ENCODE results near the gene SPOCD1.

Gene SPOCD1

GRCh38 chr1:31815752-31816500 is at the start of gene SPOCD1:
Gene SPOCD1 (minus strand): TSS chr1:31816022. CDS start chr1:31815333, 689 bp downstream.
- peak; percentile 86 for DNase-seq

DNA sequence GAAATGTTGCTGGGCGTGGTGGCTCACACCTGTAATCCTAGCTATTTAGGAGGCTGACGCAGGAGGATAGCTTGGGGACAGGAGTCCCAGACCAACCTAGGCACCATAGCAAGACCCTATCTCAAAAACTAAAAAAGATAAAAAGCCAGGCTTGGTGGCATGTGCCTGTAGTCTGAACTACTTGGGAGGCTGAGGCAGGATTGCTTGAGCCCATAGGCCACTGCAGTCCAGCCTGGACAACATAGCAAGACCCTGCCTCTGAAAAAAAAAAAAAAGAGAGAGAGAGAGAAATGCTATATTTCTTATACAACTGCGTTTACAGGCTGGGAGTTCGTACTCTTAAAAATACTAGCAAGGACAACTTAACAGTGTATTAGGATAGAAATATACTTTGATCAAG is 46.2 kb upstream of the SPOCD1 start:
- DNase-seq = no peak

DNA sequence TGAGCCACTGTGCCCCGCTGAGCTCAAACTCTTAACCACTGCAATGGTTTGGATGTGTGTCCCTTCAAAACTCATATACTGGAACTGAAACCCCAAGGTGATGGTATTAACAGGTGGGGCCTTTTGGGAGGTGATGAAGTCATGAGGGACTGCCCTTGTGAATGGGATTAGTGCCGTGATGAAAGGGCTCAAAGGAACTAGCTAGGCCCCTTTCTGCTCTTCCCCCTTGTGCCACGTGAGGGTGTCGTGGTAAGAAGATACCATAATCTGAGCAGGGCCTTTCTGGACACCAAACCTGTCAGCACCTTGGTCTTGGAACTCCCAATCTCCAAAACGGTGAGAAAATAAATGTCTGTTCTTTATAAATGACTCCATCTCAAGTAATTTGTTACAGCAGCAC is 45.5 kb upstream of the SPOCD1 start:
- no peak for DNase-seq

DNA sequence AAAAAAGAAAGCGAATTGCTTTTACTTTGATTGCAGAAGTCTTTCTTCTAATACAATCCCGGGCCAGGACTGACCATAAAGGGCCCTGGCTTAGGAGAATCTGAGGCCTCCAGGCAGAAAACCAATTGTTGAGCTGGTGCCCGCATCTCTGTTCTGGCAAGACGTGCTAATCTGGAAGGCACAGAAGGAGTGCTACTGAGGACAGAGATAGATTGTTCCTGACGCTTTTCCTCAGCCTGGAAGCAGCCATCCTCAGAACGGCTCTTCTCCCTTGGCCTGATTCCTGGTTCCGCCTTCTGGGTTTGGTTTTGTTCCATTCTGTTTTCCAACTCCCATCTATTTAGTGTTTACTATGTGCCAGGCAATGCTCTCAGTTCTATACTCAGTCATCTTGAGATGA is 44.8 kb upstream of the SPOCD1 start:
- no peak for DNase-seq

GRCh38 chr1:31859719-31860118 is 43.9 kb upstream of the SPOCD1 start:
- no peak for DNase-seq

DNA sequence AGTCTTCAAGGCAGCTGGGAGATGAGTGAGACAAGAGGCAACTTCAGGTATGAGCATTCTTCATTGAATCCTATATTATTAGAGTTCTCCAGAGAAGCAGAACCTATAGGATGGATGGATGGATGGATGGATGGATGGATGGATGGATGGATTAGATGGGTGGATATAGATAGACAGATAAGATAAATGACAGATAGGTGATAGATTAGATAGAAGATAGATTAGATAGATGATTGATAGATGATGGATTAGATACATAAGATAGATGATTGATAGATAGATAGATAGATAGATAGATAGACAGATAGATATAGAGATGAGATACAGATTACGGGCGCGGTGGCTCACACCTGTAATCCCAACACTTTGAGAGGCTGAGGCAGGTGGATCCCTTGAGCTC is 43.2 kb upstream of the SPOCD1 start:
- DNase-seq = no peak

- DNase-seq = no peak
These were observed 42.0 kb upstream of the SPOCD1 start for GRCh38 chr1:31857863-31858262.

DNA sequence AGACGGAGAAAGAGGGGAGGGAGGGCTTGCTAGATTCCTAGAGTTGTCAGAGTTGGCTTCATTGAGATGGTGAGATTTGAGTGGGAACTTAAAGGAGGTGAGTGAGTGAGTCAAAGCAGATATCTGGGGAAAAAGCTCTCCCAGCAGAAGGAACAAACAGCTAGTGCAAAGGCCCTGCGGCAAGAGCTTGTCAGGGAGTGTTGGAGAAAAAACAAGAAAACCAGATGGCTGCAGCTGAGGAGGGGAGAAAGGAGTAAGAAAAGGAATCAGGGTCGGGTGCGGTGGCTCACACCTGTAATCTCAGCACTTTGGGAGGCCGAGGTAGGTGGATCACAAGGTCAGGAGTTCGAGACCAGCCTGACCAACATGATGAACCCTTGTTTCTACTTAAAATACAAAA is 40.3 kb upstream of the SPOCD1 start:
- no peak for DNase-seq

DNA sequence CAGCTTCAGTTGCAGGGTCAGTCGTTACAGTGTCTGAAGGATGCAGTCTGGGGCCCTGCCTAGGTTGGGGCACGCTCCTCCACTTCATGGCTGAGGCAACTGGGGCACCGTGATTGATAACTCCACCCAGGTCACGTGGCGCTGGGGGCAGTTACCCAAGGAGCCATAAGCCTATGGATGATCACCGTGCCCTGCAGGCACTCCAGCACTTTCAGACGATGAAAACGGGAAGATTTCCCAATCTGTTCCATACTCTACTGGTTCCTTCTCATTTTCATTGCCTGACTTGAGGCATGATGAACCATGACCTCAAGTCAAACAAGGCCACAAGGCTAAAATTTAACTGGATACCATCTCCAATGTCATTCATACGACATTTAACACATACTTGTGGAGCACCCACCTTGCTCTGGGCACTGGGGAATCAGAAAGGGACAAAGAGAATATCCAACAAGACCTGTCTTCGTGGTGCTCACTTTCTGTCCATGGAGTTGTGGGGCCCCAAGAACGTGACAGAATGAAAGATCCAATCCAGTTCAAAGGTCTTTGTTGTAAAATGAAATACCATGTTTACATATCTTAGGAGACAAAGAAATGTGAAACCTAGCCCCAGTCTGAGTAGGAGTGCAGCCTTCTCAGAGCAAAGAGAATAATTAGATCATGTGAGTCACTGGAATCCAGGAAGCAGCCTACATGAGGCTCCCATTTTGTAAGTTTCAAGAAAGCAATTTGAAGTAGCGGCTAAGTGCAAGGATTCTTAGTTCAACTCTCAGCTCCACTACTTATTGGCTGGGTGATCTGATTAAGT is 39.4 kb upstream of the SPOCD1 start:
- peak; percentile 25 for DNase-seq

DNA sequence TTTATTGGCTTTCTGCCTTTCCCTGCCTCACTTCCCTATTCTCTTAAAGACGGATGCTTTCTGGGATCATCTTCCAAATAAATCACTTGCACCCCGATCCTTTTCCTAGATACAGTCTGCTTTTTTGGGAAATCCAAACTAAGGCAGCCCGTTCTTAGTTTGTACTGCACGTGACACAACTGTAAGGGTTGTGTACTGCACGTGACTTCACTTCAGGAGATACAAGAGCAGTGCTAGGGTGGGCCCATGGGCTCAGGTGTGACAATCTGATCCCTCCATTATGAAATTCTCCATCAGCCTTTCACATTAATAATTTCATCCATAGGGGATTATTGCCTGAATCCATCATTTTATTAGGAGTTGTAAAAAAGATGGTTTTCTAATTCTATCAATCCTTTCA is 33.8 kb upstream of the SPOCD1 start:
- DNase-seq = no peak

GRCh38 chr1:31848381-31848897 is 32.6 kb upstream of the SPOCD1 start:
- DNase-seq = no peak

DNA sequence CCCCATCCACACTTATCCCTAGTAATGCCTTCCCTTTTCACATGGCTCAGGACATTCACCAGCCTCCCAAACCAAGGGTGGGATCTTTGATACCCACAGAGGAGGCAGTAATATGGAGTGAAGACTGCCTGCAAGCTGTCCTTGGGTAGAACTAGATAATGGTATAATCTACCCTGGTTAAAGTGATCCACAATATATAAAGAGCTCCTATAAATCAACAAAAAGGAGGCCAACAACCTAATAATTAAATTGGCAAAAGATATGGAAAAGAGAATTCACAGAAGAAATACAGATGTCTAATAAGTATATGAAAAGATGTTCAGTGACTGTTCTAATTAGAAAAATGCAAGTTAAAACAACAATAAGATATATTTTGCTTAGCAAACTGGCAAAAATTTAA is 30.7 kb upstream of the SPOCD1 start:
- DNase-seq = no peak

- DNase-seq = peak; percentile 73
These were observed 27.7 kb upstream of the SPOCD1 start for GRCh38 chr1:31843506-31843905.

DNA sequence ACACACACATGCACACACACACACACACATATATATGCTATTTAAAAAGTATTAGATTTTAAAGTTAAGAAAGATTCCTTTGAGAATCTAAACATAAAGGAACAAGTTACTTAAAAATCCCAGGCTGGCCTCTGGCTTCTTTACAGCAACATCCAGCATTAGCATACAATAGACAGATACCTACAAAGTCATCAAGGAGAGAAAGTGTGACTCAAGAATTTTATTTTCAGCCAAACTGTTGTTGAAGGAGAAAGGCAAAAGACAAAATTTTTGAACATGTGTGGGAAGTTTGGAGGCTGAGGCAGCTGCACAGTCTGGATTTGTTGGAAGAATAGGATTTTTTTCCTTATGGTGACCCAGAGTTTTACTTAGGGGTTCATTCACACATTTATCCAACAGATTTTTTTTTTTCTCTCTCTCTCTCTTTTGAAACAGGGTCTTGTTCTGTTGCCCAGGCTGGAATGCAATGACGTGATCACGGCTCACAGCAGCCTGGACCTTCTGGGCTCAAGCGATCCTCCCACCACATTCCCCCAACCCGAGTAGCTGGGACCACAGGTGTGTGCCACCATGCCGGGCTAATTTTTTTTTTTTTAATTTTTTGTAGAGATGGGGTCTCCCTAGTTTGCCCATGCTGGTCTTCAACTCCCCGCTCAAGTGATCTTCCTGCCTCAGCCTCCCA is 24.0 kb upstream of the SPOCD1 start:
- no peak for DNase-seq

DNA sequence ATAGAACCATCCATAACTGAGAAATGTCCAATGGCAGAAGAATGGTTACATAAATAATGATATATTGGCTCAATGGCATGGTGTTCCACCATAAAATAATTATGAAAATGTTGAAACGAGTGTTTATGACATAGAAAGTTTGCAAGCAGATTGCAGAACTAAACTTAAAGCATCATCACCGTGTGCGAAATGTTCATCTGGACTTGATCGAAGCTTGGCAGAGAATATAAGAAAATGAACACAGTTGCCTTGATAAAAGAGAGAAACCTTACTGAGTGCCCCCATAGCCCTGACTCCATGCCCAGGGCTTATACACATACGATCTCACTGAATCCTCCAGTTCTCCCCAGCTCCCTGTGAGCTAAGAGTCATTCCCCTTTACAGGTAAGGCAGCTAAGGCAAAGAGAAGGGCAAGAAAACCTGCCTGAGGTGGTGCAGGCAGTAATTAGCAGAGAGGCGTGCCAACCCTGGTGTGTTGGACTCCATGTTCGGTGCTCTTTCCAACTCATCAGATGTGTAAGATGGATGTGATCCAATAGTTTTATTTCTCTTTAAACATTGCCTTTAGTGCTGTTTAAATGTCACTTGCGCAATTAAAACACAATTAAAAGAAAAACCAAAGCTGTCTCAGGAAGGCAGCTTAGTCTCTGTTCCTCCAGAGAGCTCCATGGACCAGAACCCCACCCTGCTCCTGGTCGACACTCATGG is 21.8 kb upstream of the SPOCD1 start:
- peak; percentile 52 for DNase-seq

DNA sequence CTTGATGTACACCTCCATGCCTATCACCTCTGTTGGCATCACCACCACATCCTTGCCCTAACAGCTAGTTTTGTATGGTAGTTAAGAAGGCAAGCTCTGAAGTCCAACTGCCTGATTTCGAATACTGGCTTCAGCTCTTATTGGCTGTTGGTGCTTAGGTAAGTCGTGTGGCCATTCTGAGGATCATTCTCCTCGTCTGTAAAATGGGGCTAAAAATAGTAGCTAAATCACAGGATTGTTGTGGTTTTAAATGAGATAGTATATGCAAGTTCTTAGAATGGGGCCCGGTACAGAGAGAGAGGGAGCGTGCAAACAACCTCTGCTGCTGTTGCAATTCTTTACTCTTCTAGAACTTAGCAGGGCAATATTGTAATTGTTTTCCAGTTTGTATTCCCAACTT is 20.8 kb upstream of the SPOCD1 start:
- no peak for DNase-seq

- DNase-seq = no peak
These were observed 19.6 kb upstream of the SPOCD1 start for GRCh38 chr1:31835415-31835814.

- DNase-seq = peak; percentile 15
These were observed 18.7 kb upstream of the SPOCD1 start for GRCh38 chr1:31834501-31834900.

- no peak for DNase-seq
These were observed 15.9 kb upstream of the SPOCD1 start for GRCh38 chr1:31831397-31832378.

DNA sequence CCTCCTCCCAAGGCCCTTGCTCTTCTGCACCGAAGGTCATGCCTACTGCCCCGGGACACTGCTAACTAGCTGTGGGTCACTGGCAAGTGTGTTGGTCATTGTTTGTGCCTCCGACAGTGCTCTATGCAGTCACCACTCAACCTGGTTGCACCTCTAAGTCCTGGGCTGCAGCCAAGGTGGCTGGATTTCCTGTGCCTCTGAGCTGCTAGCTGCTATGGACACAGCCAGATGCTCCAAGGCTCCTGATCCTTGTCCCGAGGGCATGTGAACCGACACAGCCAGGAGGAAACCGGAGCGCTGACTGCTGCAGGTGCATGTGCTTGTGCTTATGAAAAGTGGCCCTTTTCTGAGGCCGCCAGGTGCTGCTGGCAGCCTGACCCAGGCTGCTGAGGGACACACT is 14.7 kb upstream of the SPOCD1 start:
- peak; percentile 45 for DNase-seq

DNA sequence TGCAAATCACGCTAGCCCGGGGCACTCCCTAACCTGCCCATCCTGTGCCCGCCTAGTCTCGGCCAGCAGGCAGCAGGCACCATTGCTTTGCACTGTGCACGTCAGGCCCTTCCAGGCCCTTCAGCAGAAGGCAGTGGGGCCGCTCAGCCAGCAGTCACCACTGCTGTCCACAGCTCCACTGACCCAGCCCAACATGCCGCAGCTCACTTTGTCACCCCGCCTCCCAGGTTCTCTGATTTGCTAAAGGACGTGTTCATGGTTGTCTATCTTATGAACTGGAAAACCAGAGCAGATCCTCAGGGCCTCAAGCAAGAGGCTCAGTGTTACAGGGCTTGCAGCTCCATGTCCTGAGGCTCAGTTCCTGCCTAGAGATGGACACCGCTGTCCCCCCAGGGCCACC is 14.2 kb upstream of the SPOCD1 start:
- DNase-seq = no peak
